ELR (cell line): ENCODE data around the gene KIF18B.
A peak's percentile ranks its signal among the peaks of the same experiment; 100 is the strongest.

Source experiments
- DNase-seq: peaks from one replicate; pipeline ENCODE4 v3.0.0-alpha.2; 2015; ENCODE audit warnings: low read depth

KIF18B gene

GRCh38 chr17:44905006-44906000, 42.3 kb downstream of the KIF18B start:
- no peak for DNase-seq

GRCh38 chr17:44904001-44904984, 43.3 kb downstream of the KIF18B start:
- no peak for DNase-seq

- no peak for DNase-seq
These were observed 44.4 kb downstream of the KIF18B start for GRCh38 chr17:44903012-44903685.

GRCh38 chr17:44902135-44902760, 45.3 kb downstream of the KIF18B start:
- no peak for DNase-seq

- peak; percentile 87 for DNase-seq
These were observed 46.1 kb downstream of the KIF18B start for GRCh38 chr17:44901411-44901921.

GRCh38 chr17:44900894-44901293, 46.7 kb downstream of the KIF18B start:
- DNase-seq = peak; percentile 85

GRCh38 chr17:44899074-44899782, 48.3 kb downstream of the KIF18B start, which contains the start of gene EFTUD2:
EFTUD2 (minus strand) TSS chr17:44899445; CDS start chr17:44894521, 4,924 bp downstream.
- peak; percentile 95 for DNase-seq

- peak; percentile 77 for DNase-seq
These were observed 48.9 kb downstream of the KIF18B start for GRCh38 chr17:44898768-44899073.

- no peak for DNase-seq
These were observed 52.9 kb downstream of the KIF18B start for GRCh38 chr17:44894642-44895041.

GRCh38 chr17:44892250-44892649, 55.3 kb downstream of the KIF18B start:
- DNase-seq = no peak

- DNase-seq = no peak
These were observed 58.6 kb downstream of the KIF18B start for GRCh38 chr17:44889003-44889402.

- DNase-seq = no peak
These were observed 59.3 kb downstream of the KIF18B start for GRCh38 chr17:44887971-44888954.

GRCh38 chr17:44887016-44887415, 60.6 kb downstream of the KIF18B start:
- no peak for DNase-seq

GRCh38 chr17:44884941-44885340, 62.6 kb downstream of the KIF18B start:
- no peak for DNase-seq

GRCh38 chr17:44881145-44881544, 66.4 kb downstream of the KIF18B start:
- peak; percentile 32 for DNase-seq

GRCh38 chr17:44880062-44880461, 67.5 kb downstream of the KIF18B start:
- no peak for DNase-seq

- DNase-seq = no peak
These were observed 68.2 kb downstream of the KIF18B start for GRCh38 chr17:44879376-44879775.

- DNase-seq = peak; percentile 68
These were observed 68.8 kb downstream of the KIF18B start for GRCh38 chr17:44878627-44879221.

- no peak for DNase-seq
These were observed 70.5 kb downstream of the KIF18B start for GRCh38 chr17:44877121-44877520.
